Measurements from ENCODE around the gene SNX24.

Gene SNX24

GRCh38 chr5:122880749-122881148 lies 35.3 kb downstream of the SNX24 start:
- DNase-seq (ENCODE audit: low read depth), result no peak
- TF ChIP-seq CTCF (conservative IDR thresholded peaks at IDR 0.05; ENCODE audit: low read depth, low read length), result no peak
- H3K4me3 ChIP-seq (ENCODE audit: low read length), result no peak overlapping the region

- TF ChIP-seq CTCF (conservative IDR thresholded peaks at IDR 0.05; ENCODE audit: low read depth, low read length), result no peak
- peak; percentile 6 for DNase-seq (ENCODE audit: low read depth)
- H3K4me3 ChIP-seq (ENCODE audit: low read length), result no peak overlapping the region
These were observed 37.4 kb downstream of the SNX24 start for GRCh38 chr5:122882831-122883230.

- no peak overlapping the region for H3K4me3 ChIP-seq (ENCODE audit: low read length)
- no peak for TF ChIP-seq CTCF (conservative IDR thresholded peaks at IDR 0.05; ENCODE audit: low read depth, low read length)
- no peak for DNase-seq (ENCODE audit: low read depth)
These were observed 39.7 kb downstream of the SNX24 start for GRCh38 chr5:122885045-122885517.

- H3K4me3 ChIP-seq (ENCODE audit: low read length), result no peak overlapping the region
- TF ChIP-seq CTCF (conservative IDR thresholded peaks at IDR 0.05; ENCODE audit: low read depth, low read length), result no peak
- no peak for DNase-seq (ENCODE audit: low read depth)
These were observed 40.5 kb downstream of the SNX24 start for GRCh38 chr5:122885891-122886290.

- DNase-seq (ENCODE audit: low read depth), result no peak
- TF ChIP-seq CTCF (conservative IDR thresholded peaks at IDR 0.05; ENCODE audit: low read depth, low read length), result no peak
- no peak overlapping the region for H3K4me3 ChIP-seq (ENCODE audit: low read length)
These were observed 49.7 kb downstream of the SNX24 start for GRCh38 chr5:122895141-122895540.

- TF ChIP-seq CTCF (conservative IDR thresholded peaks at IDR 0.05; ENCODE audit: low read depth, low read length), result peak; percentile 64
- H3K4me3 ChIP-seq (ENCODE audit: low read length), result no peak overlapping the region
- no peak for DNase-seq (ENCODE audit: low read depth)
These were observed 51.3 kb downstream of the SNX24 start for GRCh38 chr5:122896598-122897282.

- no peak for TF ChIP-seq CTCF (conservative IDR thresholded peaks at IDR 0.05; ENCODE audit: low read depth, low read length)
- no peak overlapping the region for H3K4me3 ChIP-seq (ENCODE audit: low read length)
- no peak for DNase-seq (ENCODE audit: low read depth)
These were observed 51.8 kb downstream of the SNX24 start for GRCh38 chr5:122897283-122897602.
